Mesothelial cell of epicardium (in vitro differentiated cells): ENCODE data around the gene COL15A1. TPM values are rescaled to one million over a fixed set of nuclear protein-coding genes. Genes with fewer than 3 reads are reported as not detected.

ENCODE experiments used
- DNase-seq, 2 experiments: peaks; one replicate each; pipeline ENCODE4 v3.0.0; 2021; ENCODE audit warnings: low spot score in 2 of 2; ENCODE audit not compliant: unreplicated experiment in 2 of 2
- H3K27ac Mint-ChIP-seq: 2 replicates; pipeline ENCODE4 v1.8.0; 2021; ENCODE audit warnings: mixed read lengths
- H3K27me3 Mint-ChIP-seq: 2 replicates; pipeline ENCODE4 v1.8.0; 2021; ENCODE audit warnings: low read depth, mixed read lengths
- H3K36me3 Mint-ChIP-seq: 2 replicates; pipeline ENCODE4 v1.8.0; 2021; ENCODE audit warnings: mixed read lengths
- H3K4me1 Mint-ChIP-seq: 2 replicates; pipeline ENCODE4 v1.8.0; 2021; ENCODE audit warnings: mixed read lengths
- H3K4me3 Mint-ChIP-seq: 2 replicates; pipeline ENCODE4 v1.8.0; 2021; ENCODE audit warnings: mild to moderate bottlenecking, moderate library complexity, mixed read lengths
- H3K9me3 Mint-ChIP-seq: 2 replicates; pipeline ENCODE4 v1.8.0; 2021; ENCODE audit warnings: mixed read lengths
- total RNA-seq: library from RNA; stranded (reverse); gene quantifications from 3 replicates; pipeline ENCODE4 v1.2.1, GENCODE V29; 2021
- TF ChIP-seq, protein P1 (sequence below): fragments of 200-600 bp; sonication (generic); IDR thresholded peaks from one replicate; pipeline ENCODE4 v1.5.0; 2021; ENCODE audit warnings: antibody characterized with exemption; ENCODE audit not compliant: unreplicated experiment

COL15A1 gene
- total RNA-seq, 1 donor from 2014 or later = 50.1 TPM

DNA sequence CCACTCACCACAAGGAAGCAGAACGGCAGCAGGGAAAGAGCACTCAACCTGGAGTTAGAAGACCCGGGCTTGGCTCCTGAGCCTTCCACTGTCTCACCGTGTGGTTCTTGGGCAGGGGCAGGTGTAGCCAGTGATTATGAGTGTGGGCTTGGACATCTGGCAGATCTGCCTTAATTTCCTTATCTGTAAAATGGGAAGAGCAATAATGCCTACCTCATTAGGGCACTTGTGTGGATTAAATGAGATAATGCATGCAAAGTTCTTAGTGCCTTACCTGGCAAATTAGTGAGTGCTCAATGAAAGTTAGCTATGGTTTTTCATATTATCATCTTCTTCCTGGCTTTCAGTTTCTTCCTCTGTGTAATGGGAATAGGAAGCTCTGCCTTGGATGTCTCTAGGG is 28.1 kb upstream of the COL15A1 start:
- no peak overlapping the region for H3K27ac Mint-ChIP-seq
- H3K9me3 Mint-ChIP-seq = no peaks in the 10 kb centered on the region
- no peak for DNase-seq
- TF ChIP-seq, protein P1, sequence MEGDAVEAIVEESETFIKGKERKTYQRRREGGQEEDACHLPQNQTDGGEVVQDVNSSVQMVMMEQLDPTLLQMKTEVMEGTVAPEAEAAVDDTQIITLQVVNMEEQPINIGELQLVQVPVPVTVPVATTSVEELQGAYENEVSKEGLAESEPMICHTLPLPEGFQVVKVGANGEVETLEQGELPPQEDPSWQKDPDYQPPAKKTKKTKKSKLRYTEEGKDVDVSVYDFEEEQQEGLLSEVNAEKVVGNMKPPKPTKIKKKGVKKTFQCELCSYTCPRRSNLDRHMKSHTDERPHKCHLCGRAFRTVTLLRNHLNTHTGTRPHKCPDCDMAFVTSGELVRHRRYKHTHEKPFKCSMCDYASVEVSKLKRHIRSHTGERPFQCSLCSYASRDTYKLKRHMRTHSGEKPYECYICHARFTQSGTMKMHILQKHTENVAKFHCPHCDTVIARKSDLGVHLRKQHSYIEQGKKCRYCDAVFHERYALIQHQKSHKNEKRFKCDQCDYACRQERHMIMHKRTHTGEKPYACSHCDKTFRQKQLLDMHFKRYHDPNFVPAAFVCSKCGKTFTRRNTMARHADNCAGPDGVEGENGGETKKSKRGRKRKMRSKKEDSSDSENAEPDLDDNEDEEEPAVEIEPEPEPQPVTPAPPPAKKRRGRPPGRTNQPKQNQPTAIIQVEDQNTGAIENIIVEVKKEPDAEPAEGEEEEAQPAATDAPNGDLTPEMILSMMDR = no peak
- H3K36me3 Mint-ChIP-seq = no peaks in the 10 kb centered on the region
- H3K27me3 Mint-ChIP-seq = peaks cover 5% of the 10 kb centered on the region
- H3K4me3 Mint-ChIP-seq = no peak overlapping the region
- H3K4me1 Mint-ChIP-seq = peaks cover 7% of the 10 kb centered on the region

DNA sequence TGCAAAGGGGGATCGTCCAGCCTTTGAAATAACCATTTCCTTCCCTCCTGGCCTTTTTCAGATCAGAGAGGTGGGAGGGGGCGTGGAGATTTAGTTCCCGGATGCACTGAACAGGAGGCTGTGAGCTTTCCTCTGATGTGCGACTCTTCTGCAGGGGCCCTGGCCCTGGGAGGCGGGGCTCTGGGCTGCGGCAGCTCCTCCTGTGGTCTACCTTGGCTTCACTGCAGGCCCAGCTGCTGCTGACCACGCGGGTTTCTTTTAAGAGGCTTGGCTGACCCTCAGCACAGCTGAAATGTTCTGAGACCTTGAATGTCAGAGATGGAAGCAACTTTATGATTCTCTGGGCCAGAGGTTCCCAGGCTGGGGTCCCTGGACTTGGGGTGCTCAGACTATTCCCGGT is 27.0 kb upstream of the COL15A1 start:
- Mint-ChIP-seq H3K27ac (peak overlapping the region; percentile 47), H3K36me3 (no peaks in the 10 kb centered on the region), H3K4me1 (peaks cover 9% of the 10 kb centered on the region), H3K9me3 (no peaks in the 10 kb centered on the region), H3K4me3 (no peak overlapping the region), H3K27me3 (peaks cover 5% of the 10 kb centered on the region)
- TF ChIP-seq, protein P1 = no peak
- DNase-seq = no peak

- H3K9me3 Mint-ChIP-seq = no peaks in the 10 kb centered on the region
- no peaks in the 10 kb centered on the region for H3K36me3 Mint-ChIP-seq
- H3K27me3 Mint-ChIP-seq = no peaks in the 10 kb centered on the region
- H3K27ac Mint-ChIP-seq = peak overlapping the region; percentile 61
- peaks cover 14% of the 10 kb centered on the region for H3K4me1 Mint-ChIP-seq
- DNase-seq = no peak
- TF ChIP-seq, protein P1 = no peak
- no peak overlapping the region for H3K4me3 Mint-ChIP-seq
These were observed 25.8 kb upstream of the COL15A1 start for GRCh38 chr9:98917746-98918487.

- no peak for DNase-seq
- TF ChIP-seq, protein P1 = no peak
- Mint-ChIP-seq H3K36me3 (no peaks in the 10 kb centered on the region), H3K4me1 (peaks cover 29% of the 10 kb centered on the region), H3K9me3 (no peaks in the 10 kb centered on the region), H3K27me3 (no peaks in the 10 kb centered on the region), H3K4me3 (no peak overlapping the region), H3K27ac (peak overlapping the region; percentile 34)
These were observed 22.0 kb upstream of the COL15A1 start for GRCh38 chr9:98921732-98922131.

DNA sequence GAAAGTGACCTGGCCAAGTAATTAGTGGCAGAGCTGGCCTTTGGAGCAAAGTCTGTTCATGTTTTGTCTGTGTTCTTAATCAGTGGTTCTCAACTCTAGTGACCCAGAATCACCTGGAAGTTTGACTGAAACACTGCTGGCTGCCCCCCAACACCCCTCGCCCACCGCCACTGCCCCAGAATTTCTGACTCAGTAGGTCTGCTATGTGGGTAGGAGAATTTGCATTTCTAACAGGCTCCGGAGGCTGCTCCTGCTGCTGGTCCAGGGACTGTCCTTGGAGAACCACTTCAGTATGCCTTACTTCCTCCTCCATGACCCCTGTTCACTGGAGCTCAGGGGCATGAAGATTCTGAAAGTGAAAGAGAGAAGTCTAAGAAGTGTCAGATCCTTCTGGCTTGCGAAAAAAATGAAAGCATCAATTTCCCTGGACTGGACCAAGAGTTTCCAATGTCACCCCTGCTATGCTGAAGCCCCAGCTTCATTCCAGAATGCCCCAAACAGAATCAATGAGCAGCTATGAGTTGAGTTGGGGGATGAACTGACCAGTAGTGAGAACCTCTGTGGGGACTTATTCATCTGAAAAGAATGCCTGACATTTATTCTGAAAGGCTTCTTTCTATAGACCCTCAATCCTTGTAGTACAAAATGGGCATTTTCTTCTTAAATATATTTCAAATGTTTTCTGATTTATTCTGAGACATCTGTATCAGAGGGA is 20.8 kb upstream of the COL15A1 start:
- Mint-ChIP-seq H3K4me3 (no peak overlapping the region), H3K9me3 (no peaks in the 10 kb centered on the region), H3K27me3 (no peaks in the 10 kb centered on the region), H3K36me3 (no peaks in the 10 kb centered on the region), H3K27ac (peak overlapping the region; percentile 79), H3K4me1 (peaks cover 32% of the 10 kb centered on the region)
- TF ChIP-seq, protein P1 = no peak
- DNase-seq = no peak
